GM12878 (cell line): ENCODE results near the gene TRAP1. TPM values are rescaled to one million over a fixed set of nuclear protein-coding genes. Genes with fewer than 3 reads are reported as not detected.

Experiments used
- ATAC-seq: fragments of 200-7000 bp; cut with Tn5 transposase; 3 replicates; pipeline ENCODE4 v1.9.1; 2020; ENCODE audit warnings: mild to moderate bottlenecking, moderate library complexity
- BruUV-seq: library from RNA; stranded (reverse); fragments of 400-500 nt; replicated peaks from 2 replicates; lab custom pipeline; 2021; lab: Mats Ljungman, UMichigan
- CTCF ChIA-PET: fragments of 300-600 bp; sonication (Branson Sonifier 250); formaldehyde crosslinking; extraction: SDS; loops from one replicate; lab custom pipeline; 2021; ENCODE audit warnings: inconsistent platforms; lab: Yijun Ruan, JAX
- POLR2A ChIA-PET: fragments of 350-600 bp; formaldehyde crosslinking; extraction: SDS; loops from one replicate; lab custom pipeline; 2021; ENCODE audit warnings: inconsistent platforms; lab: Charles Lee
- RAD21 ChIA-PET: fragments of 300-600 bp; sonication (Branson Sonifier 250); formaldehyde crosslinking; loops from one replicate; lab custom pipeline; 2023; ENCODE audit warnings: antibody characterized with exemption; ENCODE audit not compliant: unreplicated experiment; lab: Charles Lee
- SMC1A ChIA-PET: fragments of 300-600 bp; sonication (Branson Sonifier 250); formaldehyde crosslinking; loops from one replicate; lab custom pipeline; 2023; ENCODE audit not compliant: unreplicated experiment, uncharacterized antibody; lab: Charles Lee
- DNase-seq: peaks from one replicate; pipeline ENCODE4 v3.0.0-alpha.2; 2011; ENCODE audit warnings: low read depth, low spot score
- FAIRE-seq: peaks from 3 replicates; lab custom pipeline; 2011; peaks lifted over from hg19 to GRCh38; lab: Jason Lieb, UNC
- H2AFZ ChIP-seq: 2 replicates; pipeline ENCODE4 v1.6.0; 2011; ENCODE audit warnings: low read depth, low read length, control low read depth; ENCODE audit not compliant: control insufficient read depth
- H3K27ac ChIP-seq: 2 replicates; pipeline ENCODE4 v1.5.1; 2011; ENCODE audit warnings: control low read depth; ENCODE audit not compliant: control insufficient read depth, insufficient read depth
- H3K27me3 ChIP-seq, 2 experiments: replicated peaks in 1 of 2; 2 replicates each; pipeline versions ENCODE4 v1.6.0 to v1.6.1; 2011; ENCODE audit warnings: low read length in 1 of 2; ENCODE audit not compliant: control insufficient read depth in 2 of 2, insufficient read depth in 2 of 2
- H3K36me3 ChIP-seq, 2 experiments: 2 replicates each; pipeline ENCODE4 v1.5.1; 2011; ENCODE audit warnings: low read length in 1 of 2; ENCODE audit not compliant: control insufficient read depth in 2 of 2, insufficient read depth in 2 of 2
- H3K4me1 ChIP-seq: 2 replicates; pipeline ENCODE4 v1.6.1; 2011; ENCODE audit warnings: mild to moderate bottlenecking, low read length, moderate library complexity, mixed read lengths; ENCODE audit not compliant: control insufficient read depth, insufficient read depth
- H3K4me2 ChIP-seq: 2 replicates; pipeline ENCODE4 v1.6.0; 2011; ENCODE audit warnings: control low read depth; ENCODE audit not compliant: control insufficient read depth, insufficient read depth
- H3K4me3 ChIP-seq: fragments of 200-600 bp; sonication (generic); 2 replicates; pipeline ENCODE4 v1.5.1; 2016
- H3K79me2 ChIP-seq: 2 replicates; pipeline ENCODE4 v1.6.0; 2011; ENCODE audit warnings: low read length; ENCODE audit not compliant: control insufficient read depth, insufficient read depth
- H3K9ac ChIP-seq: 2 replicates; pipeline ENCODE4 v1.8.0; 2011; ENCODE audit warnings: low read length, control low read depth, mixed read lengths; ENCODE audit not compliant: control insufficient read depth, insufficient read depth
- H3K9me3 ChIP-seq: replicated peaks from 3 replicates; pipeline ENCODE4 v1.5.1; 2011; ENCODE audit warnings: mild to moderate bottlenecking, low read length; ENCODE audit not compliant: control insufficient read depth, insufficient read depth
- H4K20me1 ChIP-seq: 2 replicates; pipeline ENCODE4 v1.6.0; 2011; ENCODE audit not compliant: control insufficient read depth, insufficient read depth
- ATF7 ChIP-seq: fragments of 450-650 bp; IDR thresholded peaks from 2 replicates; pipeline ENCODE4 v1.6.1; 2016; ENCODE audit warnings: low read depth, mild to moderate bottlenecking
- CBX5 ChIP-seq: sonication (generic); IDR thresholded peaks from 2 replicates; pipeline ENCODE4 v1.6.1; 2016; ENCODE audit warnings: low read depth, moderate library complexity, mild to moderate bottlenecking, inconsistent platforms
- CREB1 ChIP-seq: IDR thresholded peaks from 2 replicates; pipeline ENCODE4 v1.6.1; 2012; ENCODE audit warnings: low read depth, mild to moderate bottlenecking, inconsistent platforms
- FOXM1 ChIP-seq: IDR thresholded peaks from 2 replicates; pipeline ENCODE4 v1.6.1; 2012; ENCODE audit warnings: low read depth, mild to moderate bottlenecking, inconsistent platforms, low read length, moderate library complexity
- MEF2A ChIP-seq: IDR thresholded peaks from 2 replicates; pipeline ENCODE4 v1.6.1; 2011; ENCODE audit warnings: low read depth, mild to moderate bottlenecking, low read length, moderate library complexity; ENCODE audit not compliant: insufficient read depth
- NFXL1 ChIP-seq: fragments of 450-650 bp; IDR thresholded peaks from 2 replicates; pipeline ENCODE4 v1.6.1; 2017; ENCODE audit warnings: antibody characterized with exemption, mild to moderate bottlenecking, borderline replicate concordance
- NR2C2 ChIP-seq: IDR thresholded peaks from 2 replicates; pipeline ENCODE4 v1.6.1; 2011; ENCODE audit warnings: borderline replicate concordance, low read depth; ENCODE audit not compliant: control insufficient read depth, insufficient read length
- PAX5 ChIP-seq: IDR thresholded peaks from 2 replicates; pipeline ENCODE4 v1.6.1; 2011; ENCODE audit warnings: low read depth, low read length, borderline replicate concordance
- POLR2A ChIP-seq: IDR thresholded peaks from 2 replicates; pipeline ENCODE4 v1.6.1; 2011; ENCODE audit warnings: low read depth, mild to moderate bottlenecking, low read length
- SMAD1 ChIP-seq: fragments of 450-650 bp; IDR thresholded peaks from 2 replicates; pipeline ENCODE4 v1.6.1; 2018; ENCODE audit warnings: mild to moderate bottlenecking, low read depth; ENCODE audit not compliant: partially characterized antibody
- SRF ChIP-seq, 2 experiments: IDR thresholded peaks; 2 replicates each; pipeline ENCODE4 v1.6.1; 2011; ENCODE audit warnings: low read depth in 2 of 2, low read length in 2 of 2, mild to moderate bottlenecking in 1 of 2, moderate library complexity in 1 of 2
- ZNF384 ChIP-seq: IDR thresholded peaks from 2 replicates; pipeline ENCODE4 v1.6.1; 2012; ENCODE audit warnings: low read depth, mild to moderate bottlenecking, low read length, improper control_type of control experiment, borderline replicate concordance
- whole genome bisulfite sequencing: methylation state at CpG from one replicate; pipeline ENCODE4 v1.1.6; 2016; ENCODE audit warnings: low lambda C conversion rate; ENCODE audit not compliant: insufficient replicate concordance, insufficient coverage; ENCODE audit errors: missing lambda C conversion rate; 5-methylcytosine and 5-hydroxymethylcytosine counted together
- in situ Hi-C: fragments of 300-500 bp; cut with MboI; formaldehyde crosslinking; loops from 9 replicates; pipeline ENCODE4 v1.14.3; 2018; ENCODE audit warnings: mixed read lengths
- intact Hi-C: fragments of 100-400 bp; cut with micrococcal nuclease; formaldehyde crosslinking; loops from one replicate; pipeline ENCODE4 v1.14.2; 2022; ENCODE audit not compliant: unreplicated experiment
- polyA plus RNA-seq, 11 experiments: library from polyadenylated mRNA; depleted of rRNA in 4 of 11; unstranded in 6 of 11; stranded (reverse) in 5 of 11; fragments of >200 nt; fragmentation: Nextera tagmentation in 4 of 11; fragmentation: Illumina TruSeq in 1 of 11; extraction: Ambion mirVana in 4 of 11; extraction: Trizol in 1 of 11; gene quantifications; 1 replicate in 1 of 11; 2 replicates in 10 of 11; pipeline versions ENCODE4 v1.2.1 to v1.2.3, GENCODE V29; 2011 to 2016; ENCODE audit warnings: inconsistent platforms in 2 of 11, missing spikeins in 2 of 11, low read depth in 1 of 11
- total RNA-seq, 4 experiments: library from RNA; depleted of rRNA in 3 of 4; stranded (reverse); fragments of >200 nt in 3 of 4; fragmentation: Illumina TruSeq in 1 of 4; extraction: Trizol in 1 of 4; gene quantifications; 2 replicates each; pipeline versions ENCODE4 v1.2.1 to v1.2.3, GENCODE V29; 2013 to 2021
- TF ChIP-seq, protein P1 (sequence below): IDR thresholded peaks from 2 replicates; pipeline ENCODE4 v1.6.1; 2011; ENCODE audit warnings: low read depth, low read length, improper control_type of control experiment, borderline replicate concordance
- TF ChIP-seq, protein P2 (sequence below): IDR thresholded peaks from 2 replicates; pipeline ENCODE4 v1.6.1; 2012; ENCODE audit warnings: low read length, inconsistent platforms
- TF ChIP-seq, protein P3 (sequence below): fragments of 450-650 bp; IDR thresholded peaks from 2 replicates; pipeline ENCODE4 v1.6.1; 2017; ENCODE audit warnings: mild to moderate bottlenecking, low read depth, inconsistent platforms; ENCODE audit not compliant: poor library complexity, severe bottlenecking

Gene TRAP1
- total and polyA plus RNA-seq, 10 of the 15 experiments (the other 5 are each of a cell fraction or from before 2014, with no cell fraction given): 16.3 to 442 (median 241) TPM

DNA sequence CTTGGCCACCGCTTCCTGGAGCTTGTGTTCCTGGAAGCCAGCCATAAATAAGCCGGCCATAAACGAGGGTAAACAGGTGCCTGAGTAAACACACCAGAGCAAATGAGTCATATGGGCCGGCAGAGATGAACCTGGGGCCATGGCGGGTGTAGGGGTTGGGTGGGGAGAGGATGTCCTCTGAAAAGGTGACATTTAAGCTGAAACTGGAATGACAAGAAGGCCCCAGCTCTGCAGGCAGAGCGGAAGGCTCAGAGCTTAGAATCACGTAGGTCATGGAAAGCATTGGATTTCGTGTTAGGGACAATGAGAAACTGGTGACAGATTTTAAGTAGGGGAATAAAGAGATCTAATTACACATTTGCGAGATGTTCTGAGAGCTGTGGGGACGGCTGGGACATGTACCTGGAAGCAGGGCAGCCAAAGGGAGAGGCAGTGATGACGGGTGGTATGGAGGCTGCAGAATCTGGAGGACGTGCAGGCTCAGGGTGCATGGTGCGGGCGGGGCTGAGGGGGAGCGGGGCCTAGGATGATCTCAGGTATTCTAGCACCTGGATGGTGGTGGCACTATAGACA is 70.9 kb downstream of the TRAP1 start:
- H3K9me3 ChIP-seq: no peaks in the 10 kb centered on the region
- H3K27ac ChIP-seq: no peak overlapping the region
- ChIA-PET POLR2A (interaction anchor here (0.6 kb wide), 2 partner anchors 14 to 18 kb away, joined by 3 read pairs; no protein-coding TSS in a partner anchor), RAD21 (interaction anchor here (0.6 kb wide), 1 partner anchor 474 kb away, joined by 4 read pairs; no protein-coding TSS in a partner anchor), SMC1A (interaction anchor here (0.8 kb wide), 1 partner anchor 36 kb away, joined by 3 read pairs; no protein-coding TSS in a partner anchor), CTCF (interaction anchor here (0.6 to 1.4 kb wide), 2 partner anchors 20 to 58 kb away, joined by 3 to 5 read pairs; no protein-coding TSS in a partner anchor)
- H2AFZ ChIP-seq: no peak overlapping the region
- H4K20me1 ChIP-seq: no peaks in the 10 kb centered on the region
- FAIRE-seq (no peak), DNase-seq (no peak), ATAC-seq (no peak)
- no peaks in the 10 kb centered on the region for H3K4me1 ChIP-seq
- TF ChIP-seq FOXM1 (no peak), CREB1 (no peak), ATF7 (no peak), SMAD1 (no peak), MEF2A (no peak), NR2C2 (no peak), ZNF384 (no peak), POLR2A (no peak), SRF (IDR thresholded peaks at IDR 0.05; ENCODE audit: low read depth in 2 of 2, low read length in 2 of 2) (no peak), CBX5 (no peak), PAX5 (no peak), NFXL1 (no peak)
- TF ChIP-seq, protein P1, sequence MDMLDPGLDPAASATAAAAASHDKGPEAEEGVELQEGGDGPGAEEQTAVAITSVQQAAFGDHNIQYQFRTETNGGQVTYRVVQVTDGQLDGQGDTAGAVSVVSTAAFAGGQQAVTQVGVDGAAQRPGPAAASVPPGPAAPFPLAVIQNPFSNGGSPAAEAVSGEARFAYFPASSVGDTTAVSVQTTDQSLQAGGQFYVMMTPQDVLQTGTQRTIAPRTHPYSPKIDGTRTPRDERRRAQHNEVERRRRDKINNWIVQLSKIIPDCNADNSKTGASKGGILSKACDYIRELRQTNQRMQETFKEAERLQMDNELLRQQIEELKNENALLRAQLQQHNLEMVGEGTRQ: no peak
- TF ChIP-seq, protein P2, sequence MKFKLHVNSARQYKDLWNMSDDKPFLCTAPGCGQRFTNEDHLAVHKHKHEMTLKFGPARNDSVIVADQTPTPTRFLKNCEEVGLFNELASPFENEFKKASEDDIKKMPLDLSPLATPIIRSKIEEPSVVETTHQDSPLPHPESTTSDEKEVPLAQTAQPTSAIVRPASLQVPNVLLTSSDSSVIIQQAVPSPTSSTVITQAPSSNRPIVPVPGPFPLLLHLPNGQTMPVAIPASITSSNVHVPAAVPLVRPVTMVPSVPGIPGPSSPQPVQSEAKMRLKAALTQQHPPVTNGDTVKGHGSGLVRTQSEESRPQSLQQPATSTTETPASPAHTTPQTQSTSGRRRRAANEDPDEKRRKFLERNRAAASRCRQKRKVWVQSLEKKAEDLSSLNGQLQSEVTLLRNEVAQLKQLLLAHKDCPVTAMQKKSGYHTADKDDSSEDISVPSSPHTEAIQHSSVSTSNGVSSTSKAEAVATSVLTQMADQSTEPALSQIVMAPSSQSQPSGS: no peak
- TF ChIP-seq, protein P3, sequence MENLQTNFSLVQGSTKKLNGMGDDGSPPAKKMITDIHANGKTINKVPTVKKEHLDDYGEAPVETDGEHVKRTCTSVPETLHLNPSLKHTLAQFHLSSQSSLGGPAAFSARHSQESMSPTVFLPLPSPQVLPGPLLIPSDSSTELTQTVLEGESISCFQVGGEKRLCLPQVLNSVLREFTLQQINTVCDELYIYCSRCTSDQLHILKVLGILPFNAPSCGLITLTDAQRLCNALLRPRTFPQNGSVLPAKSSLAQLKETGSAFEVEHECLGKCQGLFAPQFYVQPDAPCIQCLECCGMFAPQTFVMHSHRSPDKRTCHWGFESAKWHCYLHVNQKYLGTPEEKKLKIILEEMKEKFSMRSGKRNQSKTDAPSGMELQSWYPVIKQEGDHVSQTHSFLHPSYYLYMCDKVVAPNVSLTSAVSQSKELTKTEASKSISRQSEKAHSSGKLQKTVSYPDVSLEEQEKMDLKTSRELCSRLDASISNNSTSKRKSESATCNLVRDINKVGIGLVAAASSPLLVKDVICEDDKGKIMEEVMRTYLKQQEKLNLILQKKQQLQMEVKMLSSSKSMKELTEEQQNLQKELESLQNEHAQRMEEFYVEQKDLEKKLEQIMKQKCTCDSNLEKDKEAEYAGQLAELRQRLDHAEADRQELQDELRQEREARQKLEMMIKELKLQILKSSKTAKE: no peak
- peaks cover 0 to 3% of the 10 kb centered on the region in 2 experiments; a peak in 2 of 4 replicates for H3K36me3 ChIP-seq
- BruUV-seq: no TSS peak
- no peak overlapping the region for H3K4me2 ChIP-seq
- WGBS: 70% methylated on average over 15 of the region's 15 CpGs
- no peak overlapping the region for H3K4me3 ChIP-seq
- intact Hi-C loops: no loop called here
- no peak overlapping the region for H3K9ac ChIP-seq
- no peaks in the 10 kb centered on the region for H3K79me2 ChIP-seq
- in situ Hi-C loops: no loop called here
- H3K27me3 ChIP-seq: no peaks in the 10 kb centered on the region
